Measurements from ENCODE around the gene ATG4A.

Gene ATG4A

DNA sequence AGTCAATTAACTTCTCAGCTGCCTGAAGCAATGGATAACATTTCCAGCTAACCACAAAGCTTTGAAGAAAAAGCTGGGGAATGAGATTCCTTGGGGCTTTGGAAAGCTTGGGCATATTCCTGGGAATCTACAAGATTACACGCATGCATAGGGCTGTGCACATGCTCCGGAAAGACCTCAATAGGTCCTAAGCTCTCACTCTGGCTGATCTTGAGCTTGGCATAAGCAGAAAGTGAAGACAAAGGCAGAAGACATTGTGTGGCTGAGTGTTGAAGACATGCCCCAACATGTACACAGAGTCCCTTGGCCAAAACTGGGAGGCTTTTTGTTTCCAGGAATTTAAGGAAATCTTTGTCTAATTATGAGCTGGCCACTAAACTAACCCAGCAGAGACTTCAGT is 31.2 kb downstream of the ATG4A start:
- no peaks in the 10 kb centered on the region for H3K9me3 ChIP-seq (ENCODE audit: control insufficient read depth, insufficient read depth, low read length)
- H3K27me3 ChIP-seq (ENCODE audit: control insufficient read depth, insufficient read depth, low read length) = peaks cover 3% of the 10 kb centered on the region; the same call in 1 of the 2 replicates
- no peak overlapping the region for H3K9ac ChIP-seq (ENCODE audit: low read depth, low read length)
- H3K27ac ChIP-seq (ENCODE audit: low read depth, low read length) = no peak overlapping the region
- no peaks in the 10 kb centered on the region for H3K36me3 ChIP-seq (ENCODE audit: control insufficient read depth, insufficient read depth, low read length)
- H3K4me3 ChIP-seq (ENCODE audit: low read depth, low read length) = no peak overlapping the region
- H3K4me1 ChIP-seq (ENCODE audit: control insufficient read depth, insufficient read depth, low read length) = peaks cover 27% of the 10 kb centered on the region

DNA sequence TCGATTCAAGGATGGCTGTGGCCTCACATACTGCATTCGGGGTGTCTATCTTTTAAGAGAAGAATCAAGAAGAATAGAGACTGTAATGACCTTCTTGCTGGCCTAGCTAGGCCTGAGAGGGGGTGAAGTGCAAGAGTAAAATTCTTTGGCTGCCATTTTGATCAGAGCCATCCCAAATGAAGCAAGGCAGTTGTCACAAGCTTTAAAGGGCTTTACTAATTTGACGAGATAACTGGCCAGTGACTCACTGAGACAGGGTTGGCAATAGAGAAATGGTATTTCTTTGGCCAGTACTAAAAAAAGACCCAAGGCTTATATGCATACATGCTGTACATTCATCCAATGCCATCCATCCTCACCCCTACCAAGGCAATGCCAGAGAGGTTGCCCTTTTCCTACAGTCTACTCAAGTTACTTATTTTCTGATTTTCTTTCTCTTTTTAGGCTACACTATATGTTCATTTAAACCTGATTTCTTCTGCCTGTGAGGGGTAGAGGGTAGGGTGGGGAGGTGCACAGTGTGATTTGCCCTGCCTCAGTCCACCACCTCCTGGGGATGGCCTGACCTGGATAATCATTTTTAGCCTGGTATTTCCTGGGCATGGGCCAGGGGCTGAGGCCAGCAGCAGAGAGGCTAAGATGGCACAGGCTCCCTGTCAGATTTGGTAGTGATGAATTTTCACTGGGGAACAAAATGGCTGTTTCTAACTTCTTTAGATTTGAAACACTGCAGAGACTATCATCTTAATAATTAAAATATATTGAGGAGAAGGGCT is 32.2 kb downstream of the ATG4A start:
- H3K4me3 ChIP-seq (ENCODE audit: low read depth, low read length) = no peak overlapping the region
- H3K9me3 ChIP-seq (ENCODE audit: control insufficient read depth, insufficient read depth, low read length) = no peaks in the 10 kb centered on the region
- H3K36me3 ChIP-seq (ENCODE audit: control insufficient read depth, insufficient read depth, low read length) = no peaks in the 10 kb centered on the region
- H3K9ac ChIP-seq (ENCODE audit: low read depth, low read length) = no peak overlapping the region
- no peak overlapping the region for H3K27ac ChIP-seq (ENCODE audit: low read depth, low read length)
- peaks cover 4% of the 10 kb centered on the region; the same call in 1 of the 2 replicates for H3K27me3 ChIP-seq (ENCODE audit: control insufficient read depth, insufficient read depth, low read length)
- peaks cover 27% of the 10 kb centered on the region for H3K4me1 ChIP-seq (ENCODE audit: control insufficient read depth, insufficient read depth, low read length)

DNA sequence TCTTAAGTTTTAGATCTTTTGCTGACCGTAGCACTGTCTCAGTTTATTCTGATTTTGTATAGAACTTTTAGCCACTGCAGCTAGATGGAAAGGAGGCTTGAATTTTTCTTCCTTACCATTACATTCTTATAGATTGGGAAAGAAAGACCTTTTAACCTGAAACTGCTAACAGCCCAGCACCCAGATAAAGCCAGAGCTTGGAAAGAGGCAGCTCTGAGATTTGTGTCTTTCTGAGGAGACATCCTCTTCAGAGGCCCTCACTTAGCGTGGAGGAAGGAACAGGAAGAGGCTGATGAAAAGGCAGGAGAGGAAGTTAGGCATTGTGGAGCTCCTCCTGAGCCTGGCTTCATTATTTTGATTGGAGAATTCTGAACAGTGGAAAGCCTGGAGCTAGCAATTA is 35.1 kb downstream of the ATG4A start:
- H3K4me3 ChIP-seq (ENCODE audit: low read depth, low read length) = peak overlapping the region; percentile 1; the same call in 1 of the 2 replicates
- peaks cover 29% of the 10 kb centered on the region for H3K4me1 ChIP-seq (ENCODE audit: control insufficient read depth, insufficient read depth, low read length)
- H3K27ac ChIP-seq (ENCODE audit: low read depth, low read length) = peak overlapping the region; percentile 71
- no peaks in the 10 kb centered on the region for H3K9me3 ChIP-seq (ENCODE audit: control insufficient read depth, insufficient read depth, low read length)
- H3K36me3 ChIP-seq (ENCODE audit: control insufficient read depth, insufficient read depth, low read length) = no peaks in the 10 kb centered on the region
- H3K27me3 ChIP-seq (ENCODE audit: control insufficient read depth, insufficient read depth, low read length) = peaks cover 6% of the 10 kb centered on the region; the same call in 1 of the 2 replicates
- H3K9ac ChIP-seq (ENCODE audit: low read depth, low read length) = peak overlapping the region; percentile 6; the same call in 1 of the 2 replicates

DNA sequence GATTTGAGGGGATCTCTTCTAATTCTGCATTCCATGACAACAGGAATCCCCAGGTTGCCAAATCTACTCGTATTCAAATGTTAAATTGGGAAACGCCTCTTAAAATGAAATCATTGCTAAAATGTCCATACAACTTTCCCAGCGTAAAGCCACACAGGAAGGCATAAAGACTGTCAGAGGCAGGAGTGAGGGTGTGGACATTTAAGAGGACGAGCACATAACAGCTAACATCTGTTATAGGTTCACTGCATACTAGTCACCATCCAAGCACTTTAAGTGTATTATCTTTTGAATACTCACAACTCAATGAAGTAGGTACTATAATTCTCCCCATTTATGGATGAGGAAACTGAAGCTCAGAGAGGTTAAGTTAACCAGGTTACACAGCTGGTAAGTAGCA is 35.6 kb downstream of the ATG4A start:
- Histone ChIP-seq H3K36me3 (ENCODE audit: control insufficient read depth, insufficient read depth, low read length) (no peaks in the 10 kb centered on the region), H3K27ac (ENCODE audit: low read depth, low read length) (peak overlapping the region; percentile 23), H3K4me1 (ENCODE audit: control insufficient read depth, insufficient read depth, low read length) (peaks cover 27% of the 10 kb centered on the region), H3K9ac (ENCODE audit: low read depth, low read length) (0 out of 2 replicates have a peak overlapping the region, but pooled peaks have one; percentile 16), H3K4me3 (ENCODE audit: low read depth, low read length) (peak overlapping the region; percentile 1; the same call in 1 of the 2 replicates), H3K9me3 (ENCODE audit: control insufficient read depth, insufficient read depth, low read length) (no peaks in the 10 kb centered on the region), H3K27me3 (ENCODE audit: control insufficient read depth, insufficient read depth, low read length) (peaks cover 6% of the 10 kb centered on the region; the same call in 1 of the 2 replicates)

DNA sequence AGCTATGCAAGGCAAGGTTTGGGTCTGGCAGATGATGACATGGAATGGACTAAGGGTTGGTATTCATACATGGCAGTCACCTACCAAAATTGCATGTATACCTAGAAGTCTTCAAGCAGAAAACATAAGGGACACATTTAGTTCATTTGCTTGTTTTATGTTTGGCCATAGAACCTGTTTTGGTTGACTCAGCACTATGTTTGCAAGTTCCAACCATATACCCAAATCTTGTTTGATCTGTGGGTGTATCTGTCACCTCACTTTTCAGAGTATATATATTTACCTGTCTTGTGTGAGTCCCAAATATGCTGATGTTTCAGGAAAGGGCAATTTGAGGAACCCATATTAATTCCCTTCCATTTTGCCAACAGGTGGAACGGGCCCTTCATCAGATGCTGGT is 39.3 kb downstream of the ATG4A start:
- Histone ChIP-seq H3K27ac (ENCODE audit: low read depth, low read length) (no peak overlapping the region), H3K9ac (ENCODE audit: low read depth, low read length) (no peak overlapping the region), H3K9me3 (ENCODE audit: control insufficient read depth, insufficient read depth, low read length) (no peaks in the 10 kb centered on the region), H3K4me3 (ENCODE audit: low read depth, low read length) (no peak overlapping the region), H3K36me3 (ENCODE audit: control insufficient read depth, insufficient read depth, low read length) (no peaks in the 10 kb centered on the region), H3K4me1 (ENCODE audit: control insufficient read depth, insufficient read depth, low read length) (peaks cover 20% of the 10 kb centered on the region), H3K27me3 (ENCODE audit: control insufficient read depth, insufficient read depth, low read length) (0 out of 2 replicates have a peak, but pooled peaks cover 6% of the 10 kb centered on the region)

DNA sequence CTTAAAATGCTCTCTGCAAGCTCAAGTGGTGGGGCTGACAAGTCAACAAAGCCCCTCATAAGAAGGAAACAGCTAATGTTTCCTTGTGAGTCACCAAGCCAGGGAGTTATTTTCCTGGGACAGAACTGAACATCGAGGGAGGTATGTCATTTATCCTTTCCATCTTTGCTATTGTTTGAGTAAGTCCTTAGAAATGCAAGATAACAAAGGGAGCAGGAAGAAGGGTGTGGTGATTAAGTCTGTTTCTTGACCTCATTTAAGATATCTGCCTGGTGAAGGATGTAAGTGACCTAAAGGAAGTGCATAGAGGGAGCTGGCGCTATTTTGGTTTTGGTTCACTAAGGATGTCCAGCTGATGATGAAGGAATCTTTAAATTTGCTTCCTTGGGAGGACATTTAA is 39.9 kb downstream of the ATG4A start:
- H3K4me1 ChIP-seq (ENCODE audit: control insufficient read depth, insufficient read depth, low read length) = peaks cover 16% of the 10 kb centered on the region
- no peak overlapping the region for H3K27ac ChIP-seq (ENCODE audit: low read depth, low read length)
- H3K36me3 ChIP-seq (ENCODE audit: control insufficient read depth, insufficient read depth, low read length) = no peaks in the 10 kb centered on the region
- H3K27me3 ChIP-seq (ENCODE audit: control insufficient read depth, insufficient read depth, low read length) = 0 out of 2 replicates have a peak, but pooled peaks cover 6% of the 10 kb centered on the region
- H3K9ac ChIP-seq (ENCODE audit: low read depth, low read length) = no peak overlapping the region
- H3K4me3 ChIP-seq (ENCODE audit: low read depth, low read length) = no peak overlapping the region
- no peaks in the 10 kb centered on the region for H3K9me3 ChIP-seq (ENCODE audit: control insufficient read depth, insufficient read depth, low read length)

DNA sequence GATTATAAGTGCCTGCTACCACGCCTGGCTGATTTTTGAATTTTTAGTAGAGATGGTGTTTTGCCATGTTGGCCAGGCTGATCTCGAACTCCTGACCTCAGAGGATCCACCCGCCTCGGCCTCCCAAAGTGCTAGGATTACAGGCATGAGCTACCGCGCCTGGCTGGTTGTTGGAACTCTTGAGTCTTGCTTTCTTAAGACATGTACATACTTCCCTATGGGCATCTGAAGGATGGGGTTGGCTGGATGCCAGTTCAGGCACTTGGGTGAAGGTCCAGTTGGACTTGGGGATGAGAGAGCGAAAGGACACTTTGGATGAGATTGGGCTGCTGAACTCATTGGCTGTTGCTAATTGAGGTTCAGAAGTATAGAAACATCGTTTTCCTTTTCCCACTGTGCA is 40.5 kb downstream of the ATG4A start:
- Histone ChIP-seq H3K4me1 (ENCODE audit: control insufficient read depth, insufficient read depth, low read length) (peaks cover 10% of the 10 kb centered on the region), H3K27me3 (ENCODE audit: control insufficient read depth, insufficient read depth, low read length) (0 out of 2 replicates have a peak, but pooled peaks cover 6% of the 10 kb centered on the region), H3K9me3 (ENCODE audit: control insufficient read depth, insufficient read depth, low read length) (no peaks in the 10 kb centered on the region), H3K36me3 (ENCODE audit: control insufficient read depth, insufficient read depth, low read length) (no peaks in the 10 kb centered on the region), H3K4me3 (ENCODE audit: low read depth, low read length) (no peak overlapping the region), H3K9ac (ENCODE audit: low read depth, low read length) (no peak overlapping the region), H3K27ac (ENCODE audit: low read depth, low read length) (no peak overlapping the region)

DNA sequence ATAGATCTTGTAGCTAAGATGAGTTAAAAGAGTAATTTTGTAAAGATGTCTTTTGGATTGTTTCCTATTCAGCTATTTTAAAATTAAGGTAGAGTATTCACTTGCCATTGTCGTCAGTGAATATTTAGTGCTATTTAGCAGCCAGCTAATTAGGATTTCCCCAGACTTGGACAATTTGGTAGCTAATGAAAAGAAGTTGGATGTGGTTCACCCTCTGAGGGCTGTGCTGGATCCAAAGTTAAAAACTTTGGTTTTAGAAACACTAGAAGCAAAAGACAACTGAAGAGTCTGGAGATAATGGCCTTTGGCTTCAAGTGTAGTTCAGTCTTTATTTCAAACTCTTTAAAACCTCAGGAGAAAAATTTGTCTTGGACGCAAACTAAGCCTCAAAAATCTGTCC is 41.3 kb downstream of the ATG4A start:
- Histone ChIP-seq H3K4me3 (ENCODE audit: low read depth, low read length) (no peak overlapping the region), H3K4me1 (ENCODE audit: control insufficient read depth, insufficient read depth, low read length) (0 out of 2 replicates have a peak, but pooled peaks cover 5% of the 10 kb centered on the region), H3K27me3 (ENCODE audit: control insufficient read depth, insufficient read depth, low read length) (0 out of 2 replicates have a peak, but pooled peaks cover 6% of the 10 kb centered on the region), H3K36me3 (ENCODE audit: control insufficient read depth, insufficient read depth, low read length) (no peaks in the 10 kb centered on the region), H3K9ac (ENCODE audit: low read depth, low read length) (no peak overlapping the region), H3K27ac (ENCODE audit: low read depth, low read length) (no peak overlapping the region), H3K9me3 (ENCODE audit: control insufficient read depth, insufficient read depth, low read length) (no peaks in the 10 kb centered on the region)

DNA sequence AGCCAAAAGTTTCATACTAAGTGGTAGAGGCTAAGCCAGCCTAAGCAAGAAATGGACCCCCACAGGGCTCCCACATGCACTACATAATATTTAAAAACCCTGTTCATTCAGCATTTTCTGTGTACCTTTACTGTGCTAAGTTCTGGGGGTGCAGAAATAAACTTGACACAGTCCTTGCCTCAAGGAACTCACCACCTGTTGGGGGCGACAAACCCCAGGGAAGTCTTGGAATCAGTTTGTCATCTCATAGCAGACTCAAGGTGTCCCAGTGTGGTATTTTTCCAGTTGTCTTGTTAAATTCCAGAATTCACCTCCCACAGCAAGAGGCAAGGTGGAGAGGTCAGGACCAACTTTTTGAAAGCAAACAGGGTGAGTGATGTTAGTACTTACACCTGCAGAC is 43.1 kb downstream of the ATG4A start:
- 0 out of 2 replicates have a peak, but pooled peaks cover 5% of the 10 kb centered on the region for H3K4me1 ChIP-seq (ENCODE audit: control insufficient read depth, insufficient read depth, low read length)
- H3K27me3 ChIP-seq (ENCODE audit: control insufficient read depth, insufficient read depth, low read length) = no peaks in the 10 kb centered on the region
- H3K36me3 ChIP-seq (ENCODE audit: control insufficient read depth, insufficient read depth, low read length) = no peaks in the 10 kb centered on the region
- no peak overlapping the region for H3K9ac ChIP-seq (ENCODE audit: low read depth, low read length)
- H3K9me3 ChIP-seq (ENCODE audit: control insufficient read depth, insufficient read depth, low read length) = no peaks in the 10 kb centered on the region
- no peak overlapping the region for H3K27ac ChIP-seq (ENCODE audit: low read depth, low read length)
- H3K4me3 ChIP-seq (ENCODE audit: low read depth, low read length) = no peak overlapping the region

DNA sequence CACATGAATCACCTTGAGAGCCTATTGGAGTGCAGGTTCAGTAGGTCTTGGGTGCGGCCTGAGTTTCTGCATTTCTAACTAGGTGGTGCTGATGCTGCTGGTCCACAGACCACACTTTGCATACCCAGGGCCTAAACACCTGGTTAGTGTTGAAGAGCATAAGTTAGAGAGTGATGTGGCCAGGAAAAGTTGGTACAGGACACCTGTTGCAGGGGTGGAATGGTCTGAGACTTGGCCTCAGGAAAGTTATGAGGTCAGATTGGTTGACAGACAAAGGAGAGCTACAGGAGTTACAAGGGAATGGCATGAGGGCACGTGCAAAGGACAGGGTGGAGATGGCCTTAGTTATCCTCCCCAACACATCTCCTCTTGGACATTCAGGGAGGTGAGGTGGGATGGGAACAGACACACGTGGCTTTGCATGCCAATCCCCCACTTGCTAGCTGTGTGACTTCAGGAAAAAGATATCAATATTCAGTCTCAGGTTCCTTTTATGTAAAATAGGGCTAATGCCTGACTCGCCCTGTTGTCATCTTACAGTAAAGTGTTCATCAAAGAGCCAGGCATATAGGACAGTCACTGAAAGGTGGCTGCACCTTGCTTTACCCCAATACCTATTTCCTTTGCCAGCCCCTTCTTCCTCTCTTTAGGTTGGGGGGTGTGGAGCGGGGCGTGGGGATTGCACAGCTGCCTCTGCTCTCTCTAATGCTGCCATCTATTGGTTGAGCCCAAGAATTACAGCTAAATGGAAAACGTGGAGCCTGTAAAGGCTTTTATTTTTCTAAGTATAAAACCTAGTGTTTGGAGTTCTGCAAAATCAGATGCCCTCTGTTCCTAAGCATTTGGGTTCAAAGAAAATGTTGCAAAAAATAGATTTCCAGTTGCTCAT is 47.5 kb downstream of the ATG4A start:
- H3K36me3 ChIP-seq (ENCODE audit: control insufficient read depth, insufficient read depth, low read length) = no peaks in the 10 kb centered on the region
- H3K9ac ChIP-seq (ENCODE audit: low read depth, low read length) = no peak overlapping the region
- no peak overlapping the region for H3K27ac ChIP-seq (ENCODE audit: low read depth, low read length)
- no peaks in the 10 kb centered on the region for H3K27me3 ChIP-seq (ENCODE audit: control insufficient read depth, insufficient read depth, low read length)
- no peak overlapping the region for H3K4me3 ChIP-seq (ENCODE audit: low read depth, low read length)
- H3K4me1 ChIP-seq (ENCODE audit: control insufficient read depth, insufficient read depth, low read length) = no peaks in the 10 kb centered on the region
- H3K9me3 ChIP-seq (ENCODE audit: control insufficient read depth, insufficient read depth, low read length) = no peaks in the 10 kb centered on the region

DNA sequence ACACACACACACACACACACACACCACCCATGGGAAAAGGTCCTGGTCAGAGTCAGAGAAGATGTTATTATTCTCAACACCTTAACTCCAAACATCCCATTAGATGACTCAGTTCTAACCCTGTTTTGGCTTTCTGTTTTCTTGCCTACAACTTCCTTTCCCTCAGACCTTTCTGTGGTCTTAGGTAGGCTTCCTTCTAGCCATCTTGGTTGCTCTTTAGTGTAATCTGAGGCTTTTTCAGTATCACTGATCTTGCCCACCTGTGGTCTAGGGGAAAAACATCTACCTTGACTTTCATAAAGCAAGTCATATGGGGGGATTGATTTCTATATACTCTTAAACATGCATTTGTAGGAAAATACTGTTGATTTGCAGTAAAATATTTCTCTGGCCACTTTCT is 56.9 kb downstream of the ATG4A start:
- Histone ChIP-seq H3K36me3 (ENCODE audit: control insufficient read depth, insufficient read depth, low read length) (no peaks in the 10 kb centered on the region), H3K4me1 (ENCODE audit: control insufficient read depth, insufficient read depth, low read length) (no peaks in the 10 kb centered on the region), H3K4me3 (ENCODE audit: low read depth, low read length) (no peak overlapping the region)

More for the DNA sequence above, 56.9 kb downstream of the ATG4A start:
- Histone ChIP-seq H3K27ac (ENCODE audit: low read depth, low read length) (no peak overlapping the region), H3K27me3 (ENCODE audit: control insufficient read depth, insufficient read depth, low read length) (no peaks in the 10 kb centered on the region), H3K9me3 (ENCODE audit: control insufficient read depth, insufficient read depth, low read length) (no peaks in the 10 kb centered on the region), H3K9ac (ENCODE audit: low read depth, low read length) (no peak overlapping the region)

Data from HUES48 (cell line).